NCI-H524 (cell line): ENCODE measurements around the gene BCL2A1.
"Not testable (repeated sequence)": the region's sequence is repeated elsewhere in the genome, so short reads cannot be mapped to it uniquely, and the experiment has no call there.

Source experiments
- DNase-seq, 2 experiments: peaks; one replicate each; lab custom pipeline; 2025; lab: John Stamatoyannopoulos, UW

The BCL2A1 gene

GRCh38 chr15:79989183-79989582, 18.2 kb upstream of the BCL2A1 start:
- DNase-seq: no peak

- DNase-seq: no peak
Observed at GRCh38 chr15:79988448-79989117, 17.6 kb upstream of the BCL2A1 start.

- no peak for DNase-seq
Observed at GRCh38 chr15:79987969-79988368, 17.0 kb upstream of the BCL2A1 start.

GRCh38 chr15:79987569-79987955, 16.6 kb upstream of the BCL2A1 start:
- DNase-seq: no peak

GRCh38 chr15:79981831-79982455, 10.9 kb upstream of the BCL2A1 start:
- no peak for DNase-seq

- no peak for DNase-seq
Observed at GRCh38 chr15:79978655-79979514, 7.9 kb upstream of the BCL2A1 start.

GRCh38 chr15:79978260-79978654, 7.3 kb upstream of the BCL2A1 start:
- no peak for DNase-seq

- DNase-seq: no peak
Observed at GRCh38 chr15:79977431-79978054, 6.5 kb upstream of the BCL2A1 start.

- DNase-seq: no peak
Observed at GRCh38 chr15:79973456-79974195, 2.6 kb upstream of the BCL2A1 start.

- no peak for DNase-seq
Observed at GRCh38 chr15:79972863-79973262, 1.9 kb upstream of the BCL2A1 start.

GRCh38 chr15:79970181-79970580, 815 bp downstream of the BCL2A1 start:
- DNase-seq: no peak

GRCh38 chr15:79969146-79969545, 1.9 kb downstream of the BCL2A1 start:
- DNase-seq: no peak

- DNase-seq: no peak
Observed at GRCh38 chr15:79967298-79968182, 3.5 kb downstream of the BCL2A1 start.

- no peak for DNase-seq
Observed at GRCh38 chr15:79966634-79967297, 4.2 kb downstream of the BCL2A1 start.

- no peak for DNase-seq
Observed at GRCh38 chr15:79965846-79966630, 5.0 kb downstream of the BCL2A1 start.

GRCh38 chr15:79964232-79964805, 6.7 kb downstream of the BCL2A1 start:
- no peak for DNase-seq

GRCh38 chr15:79962921-79963320, 8.1 kb downstream of the BCL2A1 start:
- not testable (repeated sequence) for DNase-seq

- DNase-seq: no peak
Observed at GRCh38 chr15:79962178-79962577, 8.8 kb downstream of the BCL2A1 start.
